C4-2B (cell line): ENCODE data around the gene WWOX.

Experiments
- CTCF ChIP-seq: fragments of 450-650 bp; conservative IDR thresholded peaks from 2 replicates; pipeline ENCODE4 v1.5.1; 2017; ENCODE audit warnings: mild to moderate bottlenecking
- ZFX ChIP-seq: fragments of 450-650 bp; IDR thresholded peaks from 2 replicates; pipeline ENCODE4 v1.6.1; 2017

GRCh38 chr16:78200023-78200389 lies 100.6 kb downstream of the WWOX start:
- TF ChIP-seq CTCF: no peak
- TF ChIP-seq ZFX: no peak
